Hematopoietic multipotent progenitor cell treated with erythropoietin and hydrocortisone succinate and interleukin-3 and kit ligand, for 15 days (in vitro differentiated cells): Measurements from ENCODE around the gene PSTPIP2.
A peak's percentile ranks its signal among the peaks of the same experiment; 100 is the strongest.
"Not testable (repeated sequence)": the region's sequence is repeated elsewhere in the genome, so short reads cannot be mapped to it uniquely, and the experiment has no call there.

ENCODE experiments used
- DNase-seq: peaks from one replicate; pipeline ENCODE4 v3.0.0-alpha.2; 2015; ENCODE audit warnings: low spot score

PSTPIP2 gene

GRCh38 chr18:46070232-46070631 is 1.8 kb downstream of the PSTPIP2 start:
- DNase-seq, result no peak

GRCh38 chr18:46069524-46069923 is 2.5 kb downstream of the PSTPIP2 start:
- DNase-seq, result no peak

- DNase-seq, result no peak
Measured at GRCh38 chr18:46068763-46069162, 3.3 kb downstream of the PSTPIP2 start.

- DNase-seq, result no peak
Measured at GRCh38 chr18:46067438-46068007, 4.5 kb downstream of the PSTPIP2 start.

- DNase-seq, result no peak
Measured at GRCh38 chr18:46062781-46063180, 9.3 kb downstream of the PSTPIP2 start.

- no peak for DNase-seq
Measured at GRCh38 chr18:46061796-46062195, 10.3 kb downstream of the PSTPIP2 start.

- peak; percentile 32 for DNase-seq
Measured at GRCh38 chr18:46061387-46061786, 10.7 kb downstream of the PSTPIP2 start.

GRCh38 chr18:46060359-46060841 is 11.7 kb downstream of the PSTPIP2 start:
- peak; percentile 85 for DNase-seq

GRCh38 chr18:46055838-46056230 is 16.2 kb downstream of the PSTPIP2 start:
- no peak for DNase-seq

GRCh38 chr18:46054956-46055837 is 16.9 kb downstream of the PSTPIP2 start:
- no peak for DNase-seq

GRCh38 chr18:46053368-46054095 is 18.5 kb downstream of the PSTPIP2 start:
- no peak for DNase-seq

GRCh38 chr18:46051731-46052461 is 20.2 kb downstream of the PSTPIP2 start:
- no peak for DNase-seq

- no peak for DNase-seq
Measured at GRCh38 chr18:46050268-46050667, 21.8 kb downstream of the PSTPIP2 start.

- no peak for DNase-seq
Measured at GRCh38 chr18:46048641-46049040, 23.4 kb downstream of the PSTPIP2 start.

GRCh38 chr18:46047369-46047768 is 24.7 kb downstream of the PSTPIP2 start:
- DNase-seq, result not testable (repeated sequence)

GRCh38 chr18:46046688-46047087 is 25.4 kb downstream of the PSTPIP2 start:
- DNase-seq, result no peak

- DNase-seq, result no peak
Measured at GRCh38 chr18:46046126-46046525, 25.9 kb downstream of the PSTPIP2 start.

- DNase-seq, result no peak
Measured at GRCh38 chr18:46042571-46043123, 29.4 kb downstream of the PSTPIP2 start.

GRCh38 chr18:46040747-46041104 is 31.3 kb downstream of the PSTPIP2 start:
- no peak for DNase-seq

GRCh38 chr18:46040033-46040746 is 31.9 kb downstream of the PSTPIP2 start:
- peak; percentile 44 for DNase-seq
